ENCODE measurements around the gene CYB561D1.

CYB561D1 gene

DNA sequence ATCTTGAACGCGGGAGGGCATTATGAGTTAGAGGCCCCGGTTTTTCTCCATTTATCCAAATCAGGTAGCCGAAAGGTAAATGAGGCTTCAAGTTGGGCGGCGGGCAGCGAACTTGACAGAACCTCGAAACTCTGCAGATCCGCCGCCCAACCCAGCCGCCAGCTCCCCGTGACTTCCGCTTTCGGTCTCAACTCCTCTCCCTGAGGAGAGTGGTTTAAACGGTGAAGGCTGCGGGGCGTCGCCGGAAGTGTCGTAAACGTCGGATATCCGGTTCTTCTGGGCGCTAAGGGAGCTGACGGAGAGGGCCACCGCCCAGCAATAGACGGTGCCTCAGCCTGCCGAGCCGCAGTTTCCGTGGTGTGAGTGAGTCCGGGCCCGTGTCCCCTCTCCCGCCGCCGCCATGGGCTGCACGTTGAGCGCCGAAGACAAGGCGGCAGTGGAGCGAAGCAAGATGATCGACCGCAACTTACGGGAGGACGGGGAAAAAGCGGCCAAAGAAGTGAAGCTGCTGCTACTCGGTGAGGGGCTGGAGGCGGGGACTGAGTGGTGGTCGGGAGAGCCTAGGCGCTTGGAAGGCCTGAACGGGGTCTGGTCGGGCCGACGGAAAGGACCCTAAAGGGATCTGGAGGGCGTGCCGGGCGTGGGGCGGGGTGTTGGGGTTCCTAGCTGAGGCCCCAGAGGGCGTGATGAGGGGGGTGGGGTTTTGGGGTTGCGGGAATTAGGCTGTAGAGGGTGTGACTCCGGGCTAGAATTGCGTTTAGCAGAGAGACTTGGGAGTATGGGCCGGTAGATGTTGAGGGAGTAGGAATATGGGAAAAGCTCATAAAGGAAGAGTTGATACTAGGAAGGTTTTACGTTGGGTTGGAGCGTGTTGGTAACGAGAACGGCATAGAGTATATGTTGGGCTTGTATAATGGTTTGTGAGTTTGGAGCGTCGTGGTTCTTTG, 54.7 kb downstream of the CYB561D1 start, which contains the start of gene GNAI3 (continued):
- TF ChIP-seq ZFP69B (tag by site-specific recombination; IDR thresholded peaks at IDR 0.05) (no peak; the same call in 1 of the 2 replicates), GLIS2 (tag by site-specific recombination; IDR thresholded peaks at IDR 0.05) (peak; percentile 62), SP7 (tag by site-specific recombination; IDR thresholded peaks at IDR 0.05) (peak; percentile 78), ZNF112 (tag by site-specific recombination; IDR thresholded peaks at IDR 0.05) (no peak), ZNF350 (tag by site-specific recombination; IDR thresholded peaks at IDR 0.05) (no peak), ZNF37A (tag by site-specific recombination; IDR thresholded peaks at IDR 0.05) (no peak), SP2 (tag by site-specific recombination; IDR thresholded peaks at IDR 0.05) (peak; percentile 93), ZNF24 (tag by site-specific recombination; IDR thresholded peaks at IDR 0.05) (no peak), ZEB2 (tag by site-specific recombination; IDR thresholded peaks at IDR 0.05) (peak; percentile 81), ZNF514 (tag by site-specific recombination; IDR thresholded peaks at IDR 0.05) (no peak), ZNF791 (tag by site-specific recombination; IDR thresholded peaks at IDR 0.05) (no peak), REPIN1 (tag by site-specific recombination; IDR thresholded peaks at IDR 0.05; ENCODE audit: low read depth) (no peak), WT1 (tag by site-specific recombination; IDR thresholded peaks at IDR 0.05) (no peak), KLF16 (tag by site-specific recombination; IDR thresholded peaks at IDR 0.05) (peak; percentile 78), ZNF394 (tag by site-specific recombination; IDR thresholded peaks at IDR 0.05; ENCODE audit: borderline replicate concordance) (peak; percentile 40; the same call in 1 of the 2 replicates), ZFP37 (tag by site-specific recombination; IDR thresholded peaks at IDR 0.05) (peak; percentile 93; the same call in 1 of the 2 replicates), KLF9 (tag by site-specific recombination; IDR thresholded peaks at IDR 0.05; ENCODE audit: low read depth) (peak; percentile 93), ZNF114 (tag by site-specific recombination; IDR thresholded peaks at IDR 0.05) (no peak), HOXD13 (CRISPR knock-in tag; IDR thresholded peaks at IDR 0.05; ENCODE audit: borderline replicate concordance) (0 out of 2 replicates have a peak, but pooled peaks have one; percentile 54)
- TF ChIP-seq, protein P1, sequence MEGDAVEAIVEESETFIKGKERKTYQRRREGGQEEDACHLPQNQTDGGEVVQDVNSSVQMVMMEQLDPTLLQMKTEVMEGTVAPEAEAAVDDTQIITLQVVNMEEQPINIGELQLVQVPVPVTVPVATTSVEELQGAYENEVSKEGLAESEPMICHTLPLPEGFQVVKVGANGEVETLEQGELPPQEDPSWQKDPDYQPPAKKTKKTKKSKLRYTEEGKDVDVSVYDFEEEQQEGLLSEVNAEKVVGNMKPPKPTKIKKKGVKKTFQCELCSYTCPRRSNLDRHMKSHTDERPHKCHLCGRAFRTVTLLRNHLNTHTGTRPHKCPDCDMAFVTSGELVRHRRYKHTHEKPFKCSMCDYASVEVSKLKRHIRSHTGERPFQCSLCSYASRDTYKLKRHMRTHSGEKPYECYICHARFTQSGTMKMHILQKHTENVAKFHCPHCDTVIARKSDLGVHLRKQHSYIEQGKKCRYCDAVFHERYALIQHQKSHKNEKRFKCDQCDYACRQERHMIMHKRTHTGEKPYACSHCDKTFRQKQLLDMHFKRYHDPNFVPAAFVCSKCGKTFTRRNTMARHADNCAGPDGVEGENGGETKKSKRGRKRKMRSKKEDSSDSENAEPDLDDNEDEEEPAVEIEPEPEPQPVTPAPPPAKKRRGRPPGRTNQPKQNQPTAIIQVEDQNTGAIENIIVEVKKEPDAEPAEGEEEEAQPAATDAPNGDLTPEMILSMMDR (tag by site-specific recombination; IDR thresholded peaks at IDR 0.05): peak; percentile 36; the same call in 1 of the 2 replicates
- TF ChIP-seq, protein P2, sequence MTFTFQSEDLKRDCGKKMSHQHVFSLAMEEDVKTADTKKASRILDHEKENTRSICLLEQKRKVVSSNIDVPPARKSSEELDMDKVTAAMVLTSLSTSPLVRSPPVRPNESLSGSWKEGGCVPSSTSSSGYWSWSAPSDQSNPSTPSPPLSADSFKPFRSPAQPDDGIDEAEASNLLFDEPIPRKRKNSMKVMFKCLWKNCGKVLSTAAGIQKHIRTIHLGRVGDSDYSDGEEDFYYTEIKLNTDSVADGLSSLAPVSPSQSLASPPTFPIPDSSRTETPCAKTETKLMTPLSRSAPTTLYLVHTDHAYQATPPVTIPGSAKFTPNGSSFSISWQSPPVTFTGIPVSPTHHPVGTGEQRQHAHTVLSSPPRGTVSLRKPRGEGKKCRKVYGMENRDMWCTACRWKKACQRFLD (tag by site-specific recombination; IDR thresholded peaks at IDR 0.05): no peak
- TF ChIP-seq, protein P3, sequence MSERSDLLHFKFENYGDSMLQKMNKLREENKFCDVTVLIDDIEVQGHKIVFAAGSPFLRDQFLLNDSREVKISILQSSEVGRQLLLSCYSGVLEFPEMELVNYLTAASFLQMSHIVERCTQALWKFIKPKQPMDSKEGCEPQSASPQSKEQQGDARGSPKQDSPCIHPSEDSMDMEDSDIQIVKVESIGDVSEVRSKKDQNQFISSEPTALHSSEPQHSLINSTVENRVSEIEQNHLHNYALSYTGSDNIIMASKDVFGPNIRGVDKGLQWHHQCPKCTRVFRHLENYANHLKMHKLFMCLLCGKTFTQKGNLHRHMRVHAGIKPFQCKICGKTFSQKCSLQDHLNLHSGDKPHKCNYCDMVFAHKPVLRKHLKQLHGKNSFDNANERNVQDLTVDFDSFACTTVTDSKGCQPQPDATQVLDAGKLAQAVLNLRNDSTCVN (tag by site-specific recombination; optimal IDR thresholded peaks at IDR 0.05): peak; percentile 26
- TF ChIP-seq, protein P4, sequence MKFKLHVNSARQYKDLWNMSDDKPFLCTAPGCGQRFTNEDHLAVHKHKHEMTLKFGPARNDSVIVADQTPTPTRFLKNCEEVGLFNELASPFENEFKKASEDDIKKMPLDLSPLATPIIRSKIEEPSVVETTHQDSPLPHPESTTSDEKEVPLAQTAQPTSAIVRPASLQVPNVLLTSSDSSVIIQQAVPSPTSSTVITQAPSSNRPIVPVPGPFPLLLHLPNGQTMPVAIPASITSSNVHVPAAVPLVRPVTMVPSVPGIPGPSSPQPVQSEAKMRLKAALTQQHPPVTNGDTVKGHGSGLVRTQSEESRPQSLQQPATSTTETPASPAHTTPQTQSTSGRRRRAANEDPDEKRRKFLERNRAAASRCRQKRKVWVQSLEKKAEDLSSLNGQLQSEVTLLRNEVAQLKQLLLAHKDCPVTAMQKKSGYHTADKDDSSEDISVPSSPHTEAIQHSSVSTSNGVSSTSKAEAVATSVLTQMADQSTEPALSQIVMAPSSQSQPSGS (tag by site-specific recombination; IDR thresholded peaks at IDR 0.05; ENCODE audit: low read depth): no peak
- TF ChIP-seq, protein P5, sequence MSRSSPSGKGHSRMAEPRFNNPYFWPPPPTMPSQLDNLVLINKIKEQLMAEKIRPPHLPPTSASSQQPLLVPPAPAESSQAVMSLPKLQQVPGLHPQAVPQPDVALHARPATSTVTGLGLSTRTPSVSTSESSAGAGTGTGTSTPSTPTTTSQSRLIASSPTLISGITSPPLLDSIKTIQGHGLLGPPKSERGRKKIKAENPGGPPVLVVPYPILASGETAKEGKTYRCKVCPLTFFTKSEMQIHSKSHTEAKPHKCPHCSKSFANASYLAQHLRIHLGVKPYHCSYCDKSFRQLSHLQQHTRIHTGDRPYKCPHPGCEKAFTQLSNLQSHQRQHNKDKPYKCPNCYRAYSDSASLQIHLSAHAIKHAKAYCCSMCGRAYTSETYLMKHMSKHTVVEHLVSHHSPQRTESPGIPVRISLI (tag by site-specific recombination; IDR thresholded peaks at IDR 0.05): no peak
- TF ChIP-seq, protein P6, sequence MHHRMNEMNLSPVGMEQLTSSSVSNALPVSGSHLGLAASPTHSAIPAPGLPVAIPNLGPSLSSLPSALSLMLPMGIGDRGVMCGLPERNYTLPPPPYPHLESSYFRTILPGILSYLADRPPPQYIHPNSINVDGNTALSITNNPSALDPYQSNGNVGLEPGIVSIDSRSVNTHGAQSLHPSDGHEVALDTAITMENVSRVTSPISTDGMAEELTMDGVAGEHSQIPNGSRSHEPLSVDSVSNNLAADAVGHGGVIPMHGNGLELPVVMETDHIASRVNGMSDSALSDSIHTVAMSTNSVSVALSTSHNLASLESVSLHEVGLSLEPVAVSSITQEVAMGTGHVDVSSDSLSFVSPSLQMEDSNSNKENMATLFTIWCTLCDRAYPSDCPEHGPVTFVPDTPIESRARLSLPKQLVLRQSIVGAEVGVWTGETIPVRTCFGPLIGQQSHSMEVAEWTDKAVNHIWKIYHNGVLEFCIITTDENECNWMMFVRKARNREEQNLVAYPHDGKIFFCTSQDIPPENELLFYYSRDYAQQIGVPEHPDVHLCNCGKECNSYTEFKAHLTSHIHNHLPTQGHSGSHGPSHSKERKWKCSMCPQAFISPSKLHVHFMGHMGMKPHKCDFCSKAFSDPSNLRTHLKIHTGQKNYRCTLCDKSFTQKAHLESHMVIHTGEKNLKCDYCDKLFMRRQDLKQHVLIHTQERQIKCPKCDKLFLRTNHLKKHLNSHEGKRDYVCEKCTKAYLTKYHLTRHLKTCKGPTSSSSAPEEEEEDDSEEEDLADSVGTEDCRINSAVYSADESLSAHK (tag by site-specific recombination; IDR thresholded peaks at IDR 0.05): no peak
- TF ChIP-seq, protein P7, sequence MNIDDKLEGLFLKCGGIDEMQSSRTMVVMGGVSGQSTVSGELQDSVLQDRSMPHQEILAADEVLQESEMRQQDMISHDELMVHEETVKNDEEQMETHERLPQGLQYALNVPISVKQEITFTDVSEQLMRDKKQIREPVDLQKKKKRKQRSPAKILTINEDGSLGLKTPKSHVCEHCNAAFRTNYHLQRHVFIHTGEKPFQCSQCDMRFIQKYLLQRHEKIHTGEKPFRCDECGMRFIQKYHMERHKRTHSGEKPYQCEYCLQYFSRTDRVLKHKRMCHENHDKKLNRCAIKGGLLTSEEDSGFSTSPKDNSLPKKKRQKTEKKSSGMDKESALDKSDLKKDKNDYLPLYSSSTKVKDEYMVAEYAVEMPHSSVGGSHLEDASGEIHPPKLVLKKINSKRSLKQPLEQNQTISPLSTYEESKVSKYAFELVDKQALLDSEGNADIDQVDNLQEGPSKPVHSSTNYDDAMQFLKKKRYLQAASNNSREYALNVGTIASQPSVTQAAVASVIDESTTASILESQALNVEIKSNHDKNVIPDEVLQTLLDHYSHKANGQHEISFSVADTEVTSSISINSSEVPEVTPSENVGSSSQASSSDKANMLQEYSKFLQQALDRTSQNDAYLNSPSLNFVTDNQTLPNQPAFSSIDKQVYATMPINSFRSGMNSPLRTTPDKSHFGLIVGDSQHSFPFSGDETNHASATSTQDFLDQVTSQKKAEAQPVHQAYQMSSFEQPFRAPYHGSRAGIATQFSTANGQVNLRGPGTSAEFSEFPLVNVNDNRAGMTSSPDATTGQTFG (tag by site-specific recombination; IDR thresholded peaks at IDR 0.05; ENCODE audit: borderline replicate concordance): no peak
- TF ChIP-seq, protein P8, sequence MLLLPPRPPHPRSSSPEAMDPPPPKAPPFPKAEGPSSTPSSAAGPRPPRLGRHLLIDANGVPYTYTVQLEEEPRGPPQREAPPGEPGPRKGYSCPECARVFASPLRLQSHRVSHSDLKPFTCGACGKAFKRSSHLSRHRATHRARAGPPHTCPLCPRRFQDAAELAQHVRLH (tag by site-specific recombination; IDR thresholded peaks at IDR 0.05): no peak

All from HEK293 (cell line).